ENCODE measurements around the gene NTRK3. TPM values are rescaled to one million over a fixed set of nuclear protein-coding genes. Genes with fewer than 3 reads are reported as not detected.

NTRK3 gene
- total and polyA plus RNA-seq, 4 donors = 0.21 to 2.9 (median 0.32) TPM

- WGBS = 44% methylated on average over 9 of the region's 9 CpGs
- Histone ChIP-seq H3K9ac (ENCODE audit: low read depth in 1 of 2, low read length in 2 of 2) (no peak overlapping the region), H3K9me3 (ENCODE audit: control insufficient read depth in 4 of 4, low read length in 3 of 4) (peaks cover 0 to 2% (median 0%) of the 10 kb centered on the region in 4 donors), H3K4me1 (ENCODE audit: control insufficient read depth in 4 of 4, insufficient read depth in 4 of 4, low read length in 3 of 4) (no peaks in the 10 kb centered on the region), H3K4me3 (ENCODE audit: low read depth in 1 of 3, low read length in 3 of 3) (no peak overlapping the region), H3K27me3 (ENCODE audit: control insufficient read depth in 4 of 4, insufficient read depth in 4 of 4, low read length in 3 of 4) (peaks cover 0 to 7% (median 2%) of the 10 kb centered on the region in 4 donors), H3K36me3 (ENCODE audit: control insufficient read depth in 4 of 4, insufficient read depth in 3 of 4, low read depth in 1 of 4, low read length in 3 of 4) (no peaks in the 10 kb centered on the region), H3K27ac (ENCODE audit: low read depth in 1 of 2, low read length in 2 of 2) (no peak overlapping the region)
- no peak for DNase-seq (ENCODE audit: low spot score)
- TF ChIP-seq ZBTB33 (IDR thresholded peaks at IDR 0.05) = no peak
- no peak for TF ChIP-seq MAX (IDR thresholded peaks at IDR 0.05)
- no peak for TF ChIP-seq REST (IDR thresholded peaks at IDR 0.05)
- TF ChIP-seq NR2F2 (IDR thresholded peaks at IDR 0.05) = no peak
- TF ChIP-seq GABPA (IDR thresholded peaks at IDR 0.05 in 1 of 2, conservative IDR thresholded peaks at IDR 0.05 in 1 of 2) = no peak
- no peak for TF ChIP-seq FOXA1 (IDR thresholded peaks at IDR 0.05)
- TF ChIP-seq RAD21 (IDR thresholded peaks at IDR 0.05) = no peak
- no peak for TF ChIP-seq YY1 (IDR thresholded peaks at IDR 0.05)
- TF ChIP-seq TAF1 (conservative IDR thresholded peaks at IDR 0.05) = no peak
- TF ChIP-seq CTCF (IDR thresholded peaks at IDR 0.05; ENCODE audit: low read depth, low read length, missing input control) = no peak
Observed at GRCh38 chr15:88083811-88084760, 172.5 kb downstream of the NTRK3 start.

- H3K4me1 ChIP-seq (ENCODE audit: control insufficient read depth in 4 of 4, insufficient read depth in 4 of 4, low read length in 3 of 4) = no peaks in the 10 kb centered on the region
- peaks cover 0 to 2% (median 0%) of the 10 kb centered on the region in 4 donors for H3K9me3 ChIP-seq (ENCODE audit: control insufficient read depth in 4 of 4, low read length in 3 of 4)
- no peaks in the 10 kb centered on the region for H3K36me3 ChIP-seq (ENCODE audit: control insufficient read depth in 4 of 4, insufficient read depth in 3 of 4, low read depth in 1 of 4, low read length in 3 of 4)
- no peak for DNase-seq (ENCODE audit: low spot score)
- H3K27ac ChIP-seq (ENCODE audit: low read depth in 1 of 2, low read length in 2 of 2) = no peak overlapping the region
- H3K4me3 ChIP-seq (ENCODE audit: low read depth in 1 of 3, low read length in 3 of 3) = no peak overlapping the region
- 60% methylated on average over 3 of the region's 3 CpGs for WGBS
- peaks cover 0 to 5% (median 2%) of the 10 kb centered on the region in 4 donors for H3K27me3 ChIP-seq (ENCODE audit: control insufficient read depth in 4 of 4, insufficient read depth in 4 of 4, low read length in 3 of 4)
- no peak overlapping the region for H3K9ac ChIP-seq (ENCODE audit: low read depth in 1 of 2, low read length in 2 of 2)
- no peak for TF ChIP-seq ATF3 (IDR thresholded peaks at IDR 0.05)
- no peak for TF ChIP-seq HNF4G (IDR thresholded peaks at IDR 0.05)
- no peak for TF ChIP-seq RXRA (IDR thresholded peaks at IDR 0.05)
- no peak for TF ChIP-seq EGR1 (IDR thresholded peaks at IDR 0.05; ENCODE audit: low read depth in 2 of 2)
- TF ChIP-seq SP1 (IDR thresholded peaks at IDR 0.05) = no peak
- TF ChIP-seq MAX (IDR thresholded peaks at IDR 0.05) = no peak
- TF ChIP-seq JUND (IDR thresholded peaks at IDR 0.05) = no peak
- no peak for TF ChIP-seq YY1 (IDR thresholded peaks at IDR 0.05)
- TF ChIP-seq ZBTB33 (IDR thresholded peaks at IDR 0.05) = no peak
- TF ChIP-seq FOXA2 (IDR thresholded peaks at IDR 0.05) = no peak
- TF ChIP-seq HNF4A (conservative IDR thresholded peaks at IDR 0.05) = no peak
Observed at GRCh38 chr15:88080616-88081015, 175.9 kb downstream of the NTRK3 start.
